MM.1S (cell line): Measurements from ENCODE around the gene TJAP1.

Source experiments
- DNase-seq: peaks from one replicate; pipeline ENCODE4 v3.0.0-alpha.2; 2015
- H2AFZ ChIP-seq: fragments of 300-600 bp; sonication (generic); 2 replicates; pipeline ENCODE4 v1.6.0; 2016; ENCODE audit warnings: antibody characterized with exemption, low read length
- H3F3A ChIP-seq: fragments of 300-600 bp; sonication (generic); 2 replicates; pipeline ENCODE4 v1.6.1; 2016; ENCODE audit warnings: mild to moderate bottlenecking, antibody characterized with exemption, low read length, moderate library complexity, mixed read lengths; ENCODE audit not compliant: insufficient read depth
- H3K27ac ChIP-seq: fragments of 300-600 bp; sonication (generic); 2 replicates; pipeline ENCODE4 v1.5.1; 2016; ENCODE audit warnings: mild to moderate bottlenecking, low read length
- H3K27me3 ChIP-seq: fragments of 300-600 bp; sonication (generic); replicated peaks from 2 replicates; pipeline ENCODE4 v1.6.0; 2016; ENCODE audit warnings: low read length; ENCODE audit not compliant: insufficient read depth
- H3K36me3 ChIP-seq: fragments of 300-600 bp; sonication (generic); replicated peaks from 2 replicates; pipeline ENCODE4 v1.6.1; 2016; ENCODE audit warnings: mild to moderate bottlenecking, low read length, mixed read lengths; ENCODE audit not compliant: insufficient read depth
- H3K4me1 ChIP-seq: fragments of 300-600 bp; sonication (generic); 2 replicates; pipeline ENCODE4 v1.6.1; 2016; ENCODE audit warnings: low read length, mixed read lengths
- H3K4me2 ChIP-seq: fragments of 300-600 bp; sonication (generic); 2 replicates; pipeline ENCODE4 v1.6.0; 2016; ENCODE audit warnings: low read depth, low read length
- H3K4me3 ChIP-seq: fragments of 300-600 bp; sonication (generic); 2 replicates; pipeline ENCODE4 v1.5.1; 2016; ENCODE audit warnings: low read length, mixed read lengths
- H3K79me2 ChIP-seq: fragments of 300-600 bp; sonication (generic); 2 replicates; pipeline ENCODE4 v1.6.1; 2016; ENCODE audit warnings: mixed run types, low read length, mixed read lengths
- H3K9ac ChIP-seq: fragments of 300-600 bp; sonication (generic); 2 replicates; pipeline ENCODE4 v1.6.1; 2016; ENCODE audit warnings: low read length, mixed read lengths
- H3K9me2 ChIP-seq: fragments of 300-600 bp; sonication (generic); replicated peaks from 2 replicates; pipeline ENCODE4 v1.6.1; 2016; ENCODE audit warnings: mild to moderate bottlenecking, low read length, mixed read lengths; ENCODE audit not compliant: insufficient read depth
- H3K9me3 ChIP-seq: fragments of 300-600 bp; sonication (generic); replicated peaks from 2 replicates; pipeline ENCODE4 v1.6.1; 2016; ENCODE audit warnings: mild to moderate bottlenecking, low read length, mixed read lengths; ENCODE audit not compliant: insufficient read depth
- H4K20me1 ChIP-seq: fragments of 300-600 bp; sonication (generic); 2 replicates; pipeline ENCODE4 v1.6.1; 2016; ENCODE audit warnings: mild to moderate bottlenecking, low read length, moderate library complexity, mixed read lengths; ENCODE audit not compliant: insufficient read depth
- CTCF ChIP-seq: fragments of 300-600 bp; sonication (generic); IDR thresholded peaks from 2 replicates; pipeline ENCODE4 v1.5.1; 2016; ENCODE audit warnings: antibody characterized with exemption, low read length, mixed read lengths
- EZH2 ChIP-seq: fragments of 300-600 bp; sonication (generic); optimal IDR thresholded peaks from 2 replicates; pipeline ENCODE3; 2017; ENCODE audit warnings: low read depth, mild to moderate bottlenecking, antibody characterized with exemption, low read length, mixed read lengths
- EZH2phosphoT487 ChIP-seq: fragments of 300-600 bp; sonication (generic); IDR thresholded peaks from 2 replicates; pipeline ENCODE4 v1.6.1; 2018; ENCODE audit warnings: antibody characterized with exemption, low read length

TJAP1 gene

GRCh38 chr6:43467752-43468151 lies 9.6 kb upstream of the TJAP1 start:
- Histone ChIP-seq H2AFZ (no peak overlapping the region), H3K4me3 (no peak overlapping the region), H4K20me1 (no peaks in the 10 kb centered on the region), H3K9me3 (no peaks in the 10 kb centered on the region), H3K27ac (no peak overlapping the region), H3F3A (no peaks in the 10 kb centered on the region), H3K79me2 (no peaks in the 10 kb centered on the region), H3K36me3 (no peaks in the 10 kb centered on the region), H3K9me2 (no peaks in the 10 kb centered on the region), H3K9ac (no peak overlapping the region), H3K4me2 (no peak overlapping the region), H3K27me3 (peaks cover 1% of the 10 kb centered on the region; the same call in 1 of the 2 replicates), H3K4me1 (no peaks in the 10 kb centered on the region)
- TF ChIP-seq CTCF = no peak
- TF ChIP-seq EZH2phosphoT487 = no peak
- no peak for TF ChIP-seq EZH2
- no peak for DNase-seq

- Histone ChIP-seq H3F3A (no peaks in the 10 kb centered on the region), H3K9me2 (no peaks in the 10 kb centered on the region), H3K27ac (no peak overlapping the region), H3K4me2 (no peak overlapping the region), H3K79me2 (no peaks in the 10 kb centered on the region), H4K20me1 (no peaks in the 10 kb centered on the region), H3K36me3 (no peaks in the 10 kb centered on the region), H3K27me3 (no peaks in the 10 kb centered on the region), H3K4me1 (no peaks in the 10 kb centered on the region), H3K9ac (no peak overlapping the region), H2AFZ (no peak overlapping the region), H3K9me3 (no peaks in the 10 kb centered on the region), H3K4me3 (no peak overlapping the region)
- no peak for DNase-seq
- no peak for TF ChIP-seq EZH2
- no peak for TF ChIP-seq EZH2phosphoT487
- TF ChIP-seq CTCF = no peak
Measured at GRCh38 chr6:43468240-43468639, 9.1 kb upstream of the TJAP1 start.

GRCh38 chr6:43468748-43469681 lies 8.4 kb upstream of the TJAP1 start:
- Histone ChIP-seq H3K36me3 (no peaks in the 10 kb centered on the region), H3K4me2 (no peak overlapping the region), H3K9ac (no peak overlapping the region), H3K27ac (no peak overlapping the region), H3K79me2 (no peaks in the 10 kb centered on the region), H3K27me3 (no peaks in the 10 kb centered on the region), H3F3A (no peaks in the 10 kb centered on the region), H3K9me2 (no peaks in the 10 kb centered on the region), H3K4me3 (no peak overlapping the region), H3K4me1 (no peaks in the 10 kb centered on the region), H4K20me1 (no peaks in the 10 kb centered on the region), H3K9me3 (no peaks in the 10 kb centered on the region), H2AFZ (no peak overlapping the region)
- TF ChIP-seq CTCF (no peak), EZH2phosphoT487 (no peak), EZH2 (no peak)
- DNase-seq = no peak
